Calu3 (cell line): ENCODE measurements around the gene SCARF2. TPM values are rescaled to one million over a fixed set of nuclear protein-coding genes. Genes with fewer than 3 reads are reported as not detected.
"Not testable (repeated sequence)": the region's sequence is repeated elsewhere in the genome, so short reads cannot be mapped to it uniquely, and the experiment has no call there.

Source experiments
- BruUV-seq: library from RNA; stranded (reverse); fragments of 400-500 nt; replicated peaks from 2 replicates; lab custom pipeline; 2021; lab: Mats Ljungman, UMichigan
- CTCF ChIA-PET: fragments of 300-600 bp; sonication (Branson Sonifier 250); formaldehyde crosslinking; loops from one replicate; lab custom pipeline; 2022; ENCODE audit warnings: antibody characterized with exemption; lab: Charles Lee
- DNase-seq: peaks from one replicate; pipeline ENCODE4 v3.0.0; 2022
- H3K27ac Mint-ChIP-seq: one replicate; pipeline ENCODE4 v1.8.0; 2022; ENCODE audit warnings: mixed read lengths; ENCODE audit not compliant: unreplicated experiment
- H3K27me3 Mint-ChIP-seq: one replicate; pipeline ENCODE4 v1.8.0; 2022; ENCODE audit warnings: mixed read lengths; ENCODE audit not compliant: unreplicated experiment
- H3K36me3 Mint-ChIP-seq: one replicate; pipeline ENCODE4 v1.8.0; 2022; ENCODE audit warnings: mild to moderate bottlenecking, moderate library complexity, mixed read lengths; ENCODE audit not compliant: insufficient read depth, unreplicated experiment
- H3K4me1 Mint-ChIP-seq: one replicate; pipeline ENCODE4 v1.8.0; 2022; ENCODE audit warnings: mild to moderate bottlenecking, low read depth, mixed read lengths; ENCODE audit not compliant: unreplicated experiment
- H3K4me3 Mint-ChIP-seq: one replicate; pipeline ENCODE4 v1.8.0; 2022; ENCODE audit warnings: mild to moderate bottlenecking, low read depth, moderate library complexity, mixed read lengths; ENCODE audit not compliant: unreplicated experiment
- H3K9me3 Mint-ChIP-seq: one replicate; pipeline ENCODE4 v1.8.0; 2022; ENCODE audit warnings: low read depth, mixed read lengths; ENCODE audit not compliant: unreplicated experiment
- intact Hi-C: fragments of 100-400 bp; cut with micrococcal nuclease; formaldehyde crosslinking; loops from one replicate; pipeline ENCODE4 v1.10.0; 2022; ENCODE audit not compliant: unreplicated experiment
- total RNA-seq: library from RNA; stranded (reverse); gene quantifications from 2 replicates; pipeline ENCODE4 v1.2.3, GENCODE V29; 2022
- TF ChIP-seq, protein P1 (sequence below): fragments of 200-600 bp; IDR thresholded peaks from one replicate; pipeline ENCODE4 v1.8.0; 2022; ENCODE audit warnings: antibody characterized with exemption; ENCODE audit not compliant: unreplicated experiment

Gene SCARF2
- total RNA-seq, 1 experiment from 2014 or later, result 0.68 TPM

DNA sequence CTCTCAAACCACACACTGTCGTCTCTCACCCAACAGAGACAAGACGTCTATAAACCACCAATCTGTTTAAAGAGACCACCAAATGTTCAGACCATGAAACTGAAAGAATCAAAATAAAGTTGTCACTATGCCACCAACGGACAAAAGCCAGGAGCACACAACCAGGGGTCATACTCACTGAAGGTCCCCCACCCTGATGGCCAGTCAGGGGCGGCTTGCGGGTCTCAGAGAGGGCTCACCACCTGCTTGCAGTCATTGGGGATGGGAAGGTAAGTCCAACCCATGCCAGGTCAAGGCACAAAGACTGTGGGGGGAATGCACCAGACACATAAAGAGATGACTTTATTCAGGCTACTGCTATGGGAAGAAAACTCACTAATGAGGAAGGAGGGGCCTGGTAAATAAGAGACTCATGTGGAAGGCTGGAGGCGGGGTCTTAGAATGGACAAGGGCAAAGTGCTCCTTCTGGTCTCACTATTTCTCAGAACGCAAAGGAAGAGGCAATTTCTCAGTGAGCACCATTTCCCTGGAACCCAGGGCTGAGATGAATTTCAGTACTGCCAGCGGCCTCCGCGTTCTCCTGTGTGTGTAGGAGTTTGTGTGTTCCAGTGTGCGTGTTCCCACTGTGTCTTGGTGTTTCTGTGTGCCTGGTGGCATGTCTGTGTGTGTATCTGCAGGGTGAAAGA lies 17.3 kb downstream of the SCARF2 start:
- Mint-ChIP-seq H3K9me3 (no peaks in the 10 kb centered on the region), H3K27me3 (peaks cover 9% of the 10 kb centered on the region), H3K36me3 (no peaks in the 10 kb centered on the region), H3K4me1 (peaks cover 7% of the 10 kb centered on the region), H3K4me3 (no peak overlapping the region), H3K27ac (no peak overlapping the region)
- TF ChIP-seq, protein P1, sequence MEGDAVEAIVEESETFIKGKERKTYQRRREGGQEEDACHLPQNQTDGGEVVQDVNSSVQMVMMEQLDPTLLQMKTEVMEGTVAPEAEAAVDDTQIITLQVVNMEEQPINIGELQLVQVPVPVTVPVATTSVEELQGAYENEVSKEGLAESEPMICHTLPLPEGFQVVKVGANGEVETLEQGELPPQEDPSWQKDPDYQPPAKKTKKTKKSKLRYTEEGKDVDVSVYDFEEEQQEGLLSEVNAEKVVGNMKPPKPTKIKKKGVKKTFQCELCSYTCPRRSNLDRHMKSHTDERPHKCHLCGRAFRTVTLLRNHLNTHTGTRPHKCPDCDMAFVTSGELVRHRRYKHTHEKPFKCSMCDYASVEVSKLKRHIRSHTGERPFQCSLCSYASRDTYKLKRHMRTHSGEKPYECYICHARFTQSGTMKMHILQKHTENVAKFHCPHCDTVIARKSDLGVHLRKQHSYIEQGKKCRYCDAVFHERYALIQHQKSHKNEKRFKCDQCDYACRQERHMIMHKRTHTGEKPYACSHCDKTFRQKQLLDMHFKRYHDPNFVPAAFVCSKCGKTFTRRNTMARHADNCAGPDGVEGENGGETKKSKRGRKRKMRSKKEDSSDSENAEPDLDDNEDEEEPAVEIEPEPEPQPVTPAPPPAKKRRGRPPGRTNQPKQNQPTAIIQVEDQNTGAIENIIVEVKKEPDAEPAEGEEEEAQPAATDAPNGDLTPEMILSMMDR, result no peak
- no TSS peak for BruUV-seq
- no peak for DNase-seq
- CTCF ChIA-PET, result interaction anchor here (2.2 kb wide), 1 partner anchor 33 kb away, joined by 14 read pairs; no protein-coding TSS in a partner anchor
- intact Hi-C loops, result no loop called here

DNA sequence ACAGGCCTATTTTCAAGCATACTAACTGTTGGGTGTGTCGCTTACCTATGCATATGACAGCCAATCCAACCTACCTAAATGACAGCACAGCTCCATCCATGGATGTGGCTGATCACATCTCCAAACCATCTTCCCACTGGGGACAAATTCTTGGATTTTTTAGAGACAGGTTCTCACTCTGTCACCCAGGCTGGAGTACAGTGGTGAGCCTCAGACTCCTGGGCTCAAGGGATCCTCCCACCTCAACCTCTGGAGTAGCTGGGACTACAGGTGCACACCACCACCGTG lies 18.0 kb downstream of the SCARF2 start:
- Mint-ChIP-seq H3K9me3 (no peaks in the 10 kb centered on the region), H3K4me1 (peaks cover 7% of the 10 kb centered on the region), H3K36me3 (no peaks in the 10 kb centered on the region), H3K27me3 (peaks cover 16% of the 10 kb centered on the region), H3K4me3 (no peak overlapping the region), H3K27ac (no peak overlapping the region)
- intact Hi-C loops, result loop anchor here (10.0 kb wide), 1 partner anchor 275 kb away; no protein-coding TSS in a partner anchor
- no TSS peak for BruUV-seq
- TF ChIP-seq, protein P1, result no peak
- CTCF ChIA-PET, result interaction anchor here (0.7 to 2.2 kb wide), 2 partner anchors 34 to 195 kb away, joined by 4 to 14 read pairs; no protein-coding TSS in a partner anchor
- no peak for DNase-seq

DNA sequence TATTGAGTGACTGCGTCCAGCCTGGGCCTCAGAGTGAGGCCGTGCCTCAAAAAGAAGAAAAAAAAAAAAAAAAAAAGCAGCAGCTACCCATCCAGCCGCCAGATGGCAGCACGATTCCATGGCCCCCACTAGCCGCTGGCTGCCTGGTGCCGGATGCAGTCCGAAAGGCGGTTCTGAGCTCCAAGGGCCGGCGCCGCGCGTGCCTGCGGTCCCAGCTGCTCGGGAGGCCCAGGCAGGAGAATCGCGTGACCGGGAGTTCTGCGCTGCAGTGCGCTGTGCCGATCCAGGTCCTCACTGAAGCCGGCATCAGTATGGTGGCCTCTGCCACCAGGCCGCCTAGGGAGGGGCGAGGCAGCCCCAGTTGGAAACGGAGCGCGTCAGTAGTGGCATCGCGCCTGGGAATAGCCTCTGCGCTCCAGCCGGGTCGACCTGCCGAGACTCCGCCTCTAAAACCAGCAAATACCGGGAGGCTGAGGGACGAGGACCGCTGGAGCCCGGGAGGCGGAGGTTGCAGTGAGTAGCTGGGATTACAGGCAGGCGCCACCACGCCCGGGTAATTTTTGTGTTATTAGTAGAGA lies 19.3 kb downstream of the SCARF2 start:
- intact Hi-C loops, result loop anchor here (10.0 kb wide), 1 partner anchor 277 kb away; no protein-coding TSS in a partner anchor
- Mint-ChIP-seq H3K9me3 (no peaks in the 10 kb centered on the region), H3K36me3 (no peaks in the 10 kb centered on the region), H3K27me3 (peaks cover 29% of the 10 kb centered on the region), H3K27ac (no peak overlapping the region), H3K4me1 (peaks cover 2% of the 10 kb centered on the region), H3K4me3 (peak overlapping the region; percentile 62)
- BruUV-seq, result no TSS peak
- TF ChIP-seq, protein P1, result peak; percentile 87
- CTCF ChIA-PET, result interaction anchor here (0.6 to 2.4 kb wide), 23 partner anchors 11 to 1219 kb away, joined by 3 to 48 read pairs (median 5); partner anchors contain the start of gene DGCR6L
- peak; percentile 72 for DNase-seq

DNA sequence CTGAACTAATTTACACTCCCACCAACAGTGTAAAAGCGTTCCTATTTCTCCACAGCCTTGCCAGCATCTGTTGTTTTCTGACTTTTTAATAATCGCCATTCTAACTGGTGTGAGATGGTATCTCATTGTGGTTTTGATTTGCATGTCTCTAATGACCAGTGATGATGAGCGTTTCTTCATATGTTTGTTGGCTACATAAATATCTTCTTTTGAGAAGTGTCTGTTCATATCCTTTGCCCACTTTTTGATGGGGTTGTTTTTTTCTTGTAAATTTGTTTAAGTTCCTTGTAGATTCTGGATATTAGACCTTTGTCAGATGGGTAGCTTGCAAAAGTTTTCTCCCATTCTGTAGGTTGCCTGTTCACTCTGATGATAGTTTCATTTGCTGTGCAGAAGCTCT lies 21.9 kb downstream of the SCARF2 start:
- CTCF ChIA-PET, BruUV-seq, H3K4me1 Mint-ChIP-seq, H3K4me3 Mint-ChIP-seq, DNase-seq, H3K27ac Mint-ChIP-seq, H3K9me3 Mint-ChIP-seq, H3K36me3 Mint-ChIP-seq: not testable (repeated sequence)
- intact Hi-C loops, result loop anchor here (10.0 kb wide), 1 partner anchor 279 kb away; no protein-coding TSS in a partner anchor
- H3K27me3 Mint-ChIP-seq, result peaks cover 46% of the 10 kb centered on the region

DNA sequence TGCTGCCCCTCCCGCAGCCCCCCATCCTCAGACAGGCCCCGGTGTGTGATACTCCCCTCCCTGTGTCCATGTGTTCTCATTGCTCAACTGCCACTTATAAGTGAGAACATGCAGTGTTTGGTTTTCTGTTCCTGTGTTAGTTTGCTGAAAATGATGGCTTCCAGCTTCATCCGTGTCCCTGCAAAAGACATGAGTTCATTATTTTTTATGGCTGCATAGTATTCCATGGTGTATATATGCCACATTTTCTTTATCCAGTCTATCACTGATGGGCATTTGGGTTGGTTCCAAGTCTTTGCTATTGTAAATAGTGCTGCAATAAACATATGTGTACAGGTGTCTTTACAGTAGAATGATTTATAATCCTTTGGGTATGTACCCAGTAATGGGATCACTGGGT lies 22.4 kb downstream of the SCARF2 start:
- H3K36me3 Mint-ChIP-seq, H3K4me1 Mint-ChIP-seq, H3K4me3 Mint-ChIP-seq, H3K9me3 Mint-ChIP-seq, BruUV-seq, H3K27ac Mint-ChIP-seq, CTCF ChIA-PET, DNase-seq: not testable (repeated sequence)
- peaks cover 46% of the 10 kb centered on the region for H3K27me3 Mint-ChIP-seq
- intact Hi-C loops, result loop anchor here (10.0 kb wide), 1 partner anchor 280 kb away; no protein-coding TSS in a partner anchor
